Measurements from ENCODE around the gene CTNS.

- TF ChIP-seq CTCF (IDR thresholded peaks at IDR 0.05) (no peak), EP300 (IDR thresholded peaks at IDR 0.05) (no peak), POLR2A (IDR thresholded peaks at IDR 0.05) (no peak)
Observed at GRCh38 chr17:3647251-3647650, 10.7 kb downstream of the CTNS start.
